VCaP (cell line): ENCODE measurements around the gene UBAP2L.

Source experiments
- H3K27ac ChIP-seq: fragments of 450-650 bp; 2 replicates; pipeline ENCODE4 v1.5.1; 2017
- CTCF ChIP-seq: fragments of 450-650 bp; conservative IDR thresholded peaks from 2 replicates; pipeline ENCODE4 v1.5.1; 2017; ENCODE audit warnings: mild to moderate bottlenecking, moderate library complexity

The UBAP2L gene

DNA sequence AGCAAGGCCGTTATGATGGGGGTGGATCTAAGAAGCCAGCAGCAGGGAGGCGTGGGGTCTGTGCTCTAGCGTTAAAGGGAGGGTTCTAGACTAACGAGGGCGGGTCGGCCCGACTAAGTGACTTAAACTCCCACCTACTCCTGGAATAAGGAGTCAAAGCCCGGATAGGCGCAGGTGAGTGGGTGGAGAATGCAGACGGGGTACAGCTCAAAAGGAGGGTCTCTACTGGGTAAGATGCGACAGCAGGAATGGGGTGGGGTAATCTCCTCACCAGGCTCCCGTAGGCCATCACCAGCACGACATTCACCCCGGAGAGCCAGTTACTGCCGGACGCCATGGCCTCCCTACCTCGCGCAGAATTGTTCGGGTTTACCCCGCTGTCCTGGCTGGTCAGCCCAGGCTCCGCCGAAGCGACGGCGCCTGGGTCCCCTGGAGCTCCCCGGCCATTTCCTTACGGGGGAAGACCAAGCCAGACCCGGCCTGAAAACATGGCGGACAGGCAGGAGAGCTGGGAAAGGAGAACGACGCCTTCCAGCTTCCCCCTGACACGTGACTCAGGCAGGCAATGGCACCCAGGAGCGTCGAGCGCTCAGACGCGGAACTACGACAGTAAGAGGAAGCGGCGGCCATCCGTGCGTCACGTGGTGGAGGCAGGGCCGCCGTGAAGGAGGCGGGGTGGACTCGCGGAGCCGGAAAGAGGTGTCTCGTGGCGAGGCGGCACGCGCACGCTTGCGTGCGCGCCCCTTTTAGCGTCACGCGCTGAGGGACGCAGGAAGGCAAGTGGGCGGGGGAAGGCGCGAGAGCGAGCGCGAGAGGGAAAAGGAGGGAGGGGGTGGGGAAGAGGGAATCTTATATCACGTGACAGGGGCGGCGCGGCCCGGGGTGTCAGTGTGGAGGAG is at the start of gene UBAP2L:
TSS of gene UBAP2L (plus strand) at position 885 of the 899 bp plus-strand sequence. CDS start 4,169 bp downstream, outside the sequence.
- no peak for TF ChIP-seq CTCF

DNA sequence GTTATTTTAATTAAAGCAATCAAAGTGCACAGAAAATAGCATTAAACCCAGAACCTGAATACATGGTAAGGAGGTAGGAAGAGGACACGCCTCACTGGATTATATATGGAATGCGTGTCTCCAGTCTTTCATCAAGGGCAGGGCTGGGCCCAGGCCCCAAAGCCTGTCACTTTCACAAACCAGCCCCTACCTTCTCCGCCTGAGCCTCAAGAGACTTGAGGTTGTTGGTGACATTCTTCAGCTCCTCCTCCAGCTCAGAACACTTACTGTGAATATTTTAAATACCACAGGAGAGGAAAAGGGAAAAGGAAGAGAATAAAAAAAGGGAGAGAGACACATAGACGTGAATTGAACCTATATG is 49.6 kb upstream of the UBAP2L start:
- TF ChIP-seq CTCF: no peak
- no peak overlapping the region for H3K27ac ChIP-seq

More for the DNA sequence above, at the start of gene UBAP2L:
- H3K27ac ChIP-seq: peak within 1 kb of the TSS; percentile 100

- no peak for TF ChIP-seq CTCF
- no peak overlapping the region for H3K27ac ChIP-seq
Observed at GRCh38 chr1:154171880-154172279, 48.9 kb upstream of the UBAP2L start.

DNA sequence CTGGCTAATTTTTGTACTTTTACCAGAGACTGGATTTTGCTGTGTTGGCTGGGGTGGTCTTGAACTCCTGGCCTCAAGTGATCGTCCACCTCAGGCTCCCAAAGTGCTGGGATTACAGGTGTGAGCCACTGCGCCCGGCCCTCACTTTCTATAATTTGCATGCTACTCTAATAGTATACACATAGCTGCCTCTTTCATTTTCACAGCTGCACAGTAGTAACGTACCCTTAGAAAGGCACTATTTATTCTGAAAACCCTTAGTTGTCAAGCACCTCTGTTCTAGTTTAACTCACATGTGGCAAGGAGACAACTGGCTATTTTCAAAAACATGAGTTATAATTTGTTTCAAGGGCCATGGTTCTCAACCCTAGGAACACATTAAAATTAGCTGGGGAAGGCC is 46.1 kb upstream of the UBAP2L start:
- TF ChIP-seq CTCF: no peak
- no peak overlapping the region for H3K27ac ChIP-seq

DNA sequence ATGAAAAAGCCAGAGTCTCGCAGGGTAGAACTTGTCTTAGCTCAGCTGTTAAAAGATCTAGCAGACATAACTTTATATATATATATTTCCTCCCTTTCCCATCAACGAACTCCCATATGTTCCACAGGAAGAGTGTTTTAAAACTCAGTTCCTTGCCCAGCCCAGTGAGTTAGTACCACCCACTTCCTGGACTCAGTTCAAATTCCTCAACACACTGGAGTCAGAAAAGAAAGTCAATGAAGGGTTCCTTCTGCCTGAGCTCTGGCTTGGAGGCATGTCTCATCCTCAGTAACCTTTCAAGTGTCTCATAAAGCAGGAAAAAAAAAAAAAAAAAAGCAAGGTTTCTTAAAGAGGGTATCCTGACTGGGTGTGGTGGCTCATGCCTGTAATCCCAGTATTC is 44.4 kb upstream of the UBAP2L start:
- no peak for TF ChIP-seq CTCF
- H3K27ac ChIP-seq: no peak overlapping the region

DNA sequence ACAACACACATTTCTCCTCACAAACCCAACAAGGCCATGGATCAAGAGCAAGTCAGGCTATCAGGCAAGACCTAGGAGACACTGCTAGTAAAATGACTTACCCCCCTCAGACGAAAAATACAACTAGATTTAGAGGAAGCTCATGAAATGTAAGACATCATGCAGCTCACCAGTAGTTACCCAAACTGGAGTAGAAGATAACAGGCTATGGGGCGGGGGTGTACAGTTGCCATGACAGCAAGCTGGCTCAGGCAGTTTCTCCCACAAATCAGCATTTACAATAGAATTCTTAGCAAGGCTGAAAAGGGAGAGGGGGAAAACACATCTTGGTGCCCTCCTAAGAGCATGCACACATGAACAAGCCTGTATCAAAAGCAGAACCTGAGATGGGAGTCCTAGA is 42.7 kb upstream of the UBAP2L start:
- H3K27ac ChIP-seq: no peak overlapping the region
- TF ChIP-seq CTCF: no peak

DNA sequence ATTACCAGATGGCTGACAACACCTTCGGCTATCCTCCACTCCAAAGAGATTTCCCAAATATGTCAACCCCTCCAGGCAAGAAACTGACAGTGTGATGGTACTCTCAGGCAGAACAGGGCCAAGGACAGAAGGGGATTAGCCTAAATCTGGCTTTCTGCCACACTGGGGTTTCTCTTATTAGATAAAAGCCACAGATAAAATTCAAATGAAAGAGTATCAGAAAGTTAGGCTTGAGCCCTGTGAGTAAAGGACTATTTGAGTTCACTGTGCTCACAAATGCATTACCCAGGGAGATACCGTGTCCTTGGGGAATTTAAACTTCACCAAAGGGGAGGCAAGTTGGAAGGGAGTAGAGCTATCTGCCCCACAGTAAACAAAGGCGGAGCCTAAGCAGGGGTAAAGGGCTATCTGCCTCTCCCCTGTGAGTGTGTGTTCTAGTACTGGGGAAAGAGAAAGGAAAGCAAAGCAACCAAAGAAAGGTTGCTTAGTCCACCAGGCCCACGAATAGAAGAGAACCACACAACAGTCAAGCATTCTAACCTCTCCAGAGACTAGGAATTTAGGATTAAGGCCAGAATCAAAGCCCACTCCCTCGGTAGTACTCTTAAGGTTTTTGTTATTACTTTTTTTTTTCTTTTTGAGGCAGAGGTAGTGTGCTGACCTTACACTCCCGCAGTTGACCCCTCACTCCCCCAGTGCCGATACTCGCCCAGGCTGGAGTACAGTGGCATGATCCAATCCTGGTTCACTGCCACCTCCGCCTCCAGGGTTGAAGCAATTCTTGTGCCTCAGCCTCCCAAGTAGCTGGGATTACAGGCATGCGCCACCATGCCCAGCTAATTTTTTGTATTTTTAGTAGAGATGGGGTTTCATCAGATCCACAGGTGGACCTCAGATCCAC is 41.6 kb upstream of the UBAP2L start:
- no peak for TF ChIP-seq CTCF
- peak overlapping the region; percentile 87; the same call in 1 of the 2 replicates for H3K27ac ChIP-seq
